ENCODE results near the gene BARHL1.

The BARHL1 gene

DNA sequence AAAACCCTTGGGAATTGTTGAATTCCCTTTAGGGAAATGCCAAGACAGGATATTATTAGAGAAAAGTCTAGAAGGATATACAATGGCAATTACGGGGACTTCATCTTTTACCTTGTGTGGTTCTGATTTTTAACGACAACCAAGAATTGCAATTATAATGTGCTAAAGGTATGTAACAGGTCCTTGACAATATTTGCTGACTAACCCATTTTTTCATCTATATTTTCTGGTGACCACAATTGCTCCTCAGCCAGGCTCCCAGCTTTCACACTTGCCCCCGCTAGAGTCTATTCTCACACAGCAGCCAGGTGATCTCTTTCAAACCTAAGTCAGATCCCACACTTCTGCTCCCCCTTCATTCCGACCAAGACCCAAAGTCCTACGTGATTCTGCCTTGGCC lies 34.3 kb downstream of the BARHL1 start:
- DNase-seq, result no peak

GRCh38 chr9:132622159-132622558 lies 39.8 kb downstream of the BARHL1 start:
- no peak for DNase-seq

- no peak for DNase-seq
Measured at GRCh38 chr9:132626285-132626684, 43.9 kb downstream of the BARHL1 start.

DNA sequence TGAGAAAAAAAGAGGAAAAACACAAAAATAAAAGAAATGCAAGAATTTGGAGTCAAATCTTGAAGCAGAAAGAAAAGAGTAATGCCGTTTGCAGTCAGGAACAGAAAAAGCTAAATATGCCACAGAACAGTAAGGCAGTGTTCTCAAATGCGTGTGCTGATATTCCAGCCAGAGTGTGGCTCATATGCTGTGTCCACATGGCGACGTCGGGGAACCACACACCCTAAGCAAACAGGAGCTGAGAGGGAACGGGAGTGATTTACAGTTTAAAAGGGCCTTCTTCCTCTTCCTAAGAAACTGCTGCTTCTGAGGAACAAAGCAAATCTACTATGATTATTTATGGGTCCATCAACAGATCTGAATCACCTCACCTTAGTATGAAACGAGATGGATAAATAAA lies 44.7 kb downstream of the BARHL1 start:
- no peak for DNase-seq

GRCh38 chr9:132627594-132627993 lies 45.2 kb downstream of the BARHL1 start:
- DNase-seq, result no peak

- DNase-seq, result no peak
Measured at GRCh38 chr9:132628746-132629145, 46.3 kb downstream of the BARHL1 start.

- no peak for DNase-seq
Measured at GRCh38 chr9:132630116-132630515, 47.7 kb downstream of the BARHL1 start.

DNA sequence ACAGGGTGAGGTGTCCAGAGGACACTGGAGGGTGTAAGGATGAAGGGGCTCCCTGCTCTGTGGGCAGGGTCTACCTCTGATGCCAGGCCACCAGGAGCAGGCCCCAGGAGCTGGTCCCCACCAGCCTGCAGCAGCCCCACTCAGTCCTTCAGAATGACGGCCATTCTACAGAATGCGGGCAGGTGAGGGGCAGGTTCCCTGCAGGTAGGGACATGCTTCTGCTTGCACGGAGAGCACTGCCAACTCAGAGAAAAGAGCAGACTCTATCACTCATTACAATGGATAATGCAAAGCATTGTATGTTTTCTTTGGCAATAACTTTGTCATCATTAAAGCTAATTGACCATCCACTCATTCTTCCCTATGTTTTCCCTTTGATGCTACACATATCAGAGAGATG lies 48.4 kb downstream of the BARHL1 start:
- no peak for DNase-seq

DNA sequence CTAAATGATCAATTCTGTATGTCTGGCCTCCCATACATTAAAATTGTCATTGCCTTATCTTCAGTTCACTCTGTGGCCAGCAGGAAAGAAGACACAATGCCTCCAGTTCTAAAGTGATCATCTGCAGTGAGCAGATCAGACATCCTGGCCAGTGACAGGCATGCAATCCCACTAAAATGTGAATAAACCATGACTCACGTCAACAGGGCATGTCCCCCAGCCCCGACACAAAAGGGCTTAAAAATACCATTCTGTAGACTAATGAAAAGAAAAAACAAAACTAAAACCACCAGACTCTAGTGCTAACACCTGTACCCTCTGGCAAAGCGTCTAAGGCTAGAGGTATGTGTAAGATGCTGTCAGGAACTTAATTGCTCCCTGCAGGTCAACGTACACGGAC lies 48.9 kb downstream of the BARHL1 start:
- no peak for DNase-seq

- DNase-seq, result no peak
Measured at GRCh38 chr9:132631685-132632084, 49.3 kb downstream of the BARHL1 start.

DNA sequence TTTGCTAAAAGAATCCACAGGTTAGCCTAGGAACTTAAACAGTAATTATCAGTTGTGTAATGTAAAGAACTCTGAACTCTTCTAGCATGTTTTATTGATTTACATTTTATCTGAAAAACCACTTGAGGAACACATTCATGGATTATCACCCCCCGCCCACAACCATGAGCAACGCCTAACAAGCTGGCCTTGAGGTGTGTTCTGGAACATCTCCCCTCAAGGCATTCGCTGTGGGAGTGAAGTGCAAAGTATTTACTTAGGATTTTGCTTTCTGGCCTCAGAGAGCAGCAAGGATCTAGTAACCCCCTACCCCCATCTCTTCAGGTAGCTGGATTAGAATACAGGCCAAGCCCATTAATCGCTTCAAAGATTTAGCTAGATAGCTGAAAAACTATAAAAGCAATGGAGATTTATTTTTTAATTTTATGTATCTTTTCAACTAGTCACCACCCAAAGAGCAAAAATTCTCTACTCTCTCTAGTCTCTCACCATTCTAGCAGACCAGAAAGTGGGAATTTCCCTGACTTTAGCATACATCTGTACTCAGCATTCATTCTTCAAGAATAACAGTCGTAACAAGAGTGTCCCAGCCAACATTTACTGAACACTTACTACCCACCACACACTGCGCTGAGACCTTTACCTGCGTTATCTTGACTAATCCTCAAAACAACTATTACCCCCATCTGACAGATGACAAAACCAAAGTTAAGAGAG lies 50.2 kb downstream of the BARHL1 start:
- no peak for DNase-seq

GRCh38 chr9:132634327-132634726 lies 51.9 kb downstream of the BARHL1 start:
- DNase-seq, result no peak

- no peak for DNase-seq
Measured at GRCh38 chr9:132637351-132637750, 54.9 kb downstream of the BARHL1 start.

GRCh38 chr9:132637801-132638200 lies 55.4 kb downstream of the BARHL1 start:
- DNase-seq, result no peak

GRCh38 chr9:132638240-132638639 lies 55.8 kb downstream of the BARHL1 start:
- no peak for DNase-seq

GRCh38 chr9:132639322-132639721 lies 56.9 kb downstream of the BARHL1 start:
- no peak for DNase-seq

Measured in inflammatory macrophage (primary cell).